CD8-positive, alpha-beta memory T cell (primary cell): ENCODE results near the gene KIRREL1. TPM values are rescaled to one million over a fixed set of nuclear protein-coding genes. Genes with fewer than 3 reads are reported as not detected.

Experiments used
- CTCF ChIA-PET: fragments of 350-600 bp; sonication (Branson Sonifier 250); formaldehyde crosslinking; loops from one replicate; lab custom pipeline; 2021; ENCODE audit warnings: antibody characterized with exemption; lab: Charles Lee
- POLR2A ChIA-PET: fragments of 350-600 bp; sonication (Branson Sonifier 250); formaldehyde crosslinking; loops from one replicate; lab custom pipeline; 2021; ENCODE audit warnings: antibody characterized with exemption; lab: Charles Lee
- DNase-seq, 5 donors: peaks; one replicate each; pipeline versions ENCODE4 v3.0.0 to v3.0.0-alpha.2; 2020 to 2022; ENCODE audit warnings: mixed read lengths in 1 of 5
- H3K27ac ChIP-seq: one replicate; pipeline ENCODE4 v1.7.0; 2013; ENCODE audit warnings: low read depth, mild to moderate bottlenecking, low read length, moderate library complexity
- H3K27me3 ChIP-seq: 2 replicates; pipeline ENCODE4 v1.7.0; 2013; ENCODE audit warnings: low read length, mild to moderate bottlenecking; ENCODE audit not compliant: insufficient read depth, poor library complexity, severe bottlenecking
- H3K36me3 ChIP-seq: 2 replicates; pipeline ENCODE4 v1.7.0; 2013; ENCODE audit warnings: mild to moderate bottlenecking, low read length, moderate library complexity; ENCODE audit not compliant: insufficient read depth
- H3K4me1 ChIP-seq: 2 replicates; pipeline ENCODE4 v1.7.0; 2013; ENCODE audit warnings: mild to moderate bottlenecking, low read length, moderate library complexity; ENCODE audit not compliant: insufficient read depth
- H3K4me3 ChIP-seq: 2 replicates; pipeline ENCODE4 v1.7.0; 2013; ENCODE audit warnings: mild to moderate bottlenecking, low read length
- H3K9me3 ChIP-seq: 2 replicates; pipeline ENCODE4 v1.7.0; 2013; ENCODE audit warnings: mild to moderate bottlenecking, low read length
- H3K27ac Mint-ChIP-seq, 8 donors: one replicate each; pipeline ENCODE4 v1.8.0; 2020 to 2021; ENCODE audit warnings: mixed read lengths in 8 of 8, mild to moderate bottlenecking in 6 of 8, inconsistent platforms in 3 of 8, moderate library complexity in 3 of 8
- H3K27me3 Mint-ChIP-seq, 2 donors: one replicate each; pipeline ENCODE4 v1.8.0; 2020 to 2021; ENCODE audit warnings: mixed read lengths in 2 of 2, mild to moderate bottlenecking in 1 of 2, moderate library complexity in 1 of 2
- H3K36me3 Mint-ChIP-seq, 3 donors: one replicate each; pipeline ENCODE4 v1.8.0; 2020 to 2021; ENCODE audit warnings: mixed read lengths in 3 of 3, inconsistent platforms in 1 of 3, mild to moderate bottlenecking in 1 of 3
- H3K4me1 Mint-ChIP-seq, 3 donors: one replicate each; pipeline ENCODE4 v1.8.0; 2020 to 2021; ENCODE audit warnings: mixed read lengths in 3 of 3, inconsistent platforms in 1 of 3, mild to moderate bottlenecking in 1 of 3
- H3K4me3 Mint-ChIP-seq, 7 donors: one replicate each; pipeline ENCODE4 v1.8.0; 2020 to 2021; ENCODE audit warnings: mixed read lengths in 7 of 7, mild to moderate bottlenecking in 6 of 7, moderate library complexity in 4 of 7, inconsistent platforms in 2 of 7
- H3K9me3 Mint-ChIP-seq, 5 donors: one replicate each; pipeline ENCODE4 v1.8.0; 2020 to 2022; ENCODE audit warnings: mixed read lengths in 5 of 5, mild to moderate bottlenecking in 3 of 5, moderate library complexity in 2 of 5, inconsistent platforms in 1 of 5
- polyA plus RNA-seq: library from polyadenylated mRNA; unstranded; fragments of 300-500 nt; fragmentation: Illumina TruSeq; gene quantifications from one replicate; pipeline ENCODE4 v1.2.3, GENCODE V29; 2021
- total RNA-seq, 2 experiments: library from RNA; stranded (reverse); gene quantifications; one replicate each; pipeline ENCODE4 v1.2.3, GENCODE V29; 2021

KIRREL1 gene
- total and polyA plus RNA-seq, 3 experiments from 2014 or later: 0.04 TPM; not detected in 2

DNA sequence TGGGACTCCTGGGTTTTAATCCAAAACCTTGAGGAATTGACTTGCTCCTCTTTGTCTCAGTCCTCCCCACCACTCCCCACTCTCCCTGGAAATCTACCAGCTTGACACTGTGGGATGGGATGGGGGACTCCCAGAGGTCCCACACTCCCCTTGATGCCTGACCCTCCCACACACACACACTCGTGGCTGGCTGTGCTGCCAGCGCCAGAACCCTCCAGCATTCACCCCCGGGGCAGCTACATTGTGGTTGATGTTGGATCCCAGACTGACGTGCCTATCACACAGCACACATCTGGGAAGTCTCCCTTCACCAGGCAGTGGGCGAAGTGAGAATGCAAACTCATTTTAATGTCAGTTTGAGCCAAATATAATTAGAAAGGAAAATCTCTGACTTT lies 10.0 kb downstream of the KIRREL1 start:
- Mint-ChIP-seq H3K36me3 (no peaks in the 10 kb centered on the region), H3K27me3 (peaks cover 7 to 52% of the 10 kb centered on the region in 2 donors), H3K9me3 (no peaks in the 10 kb centered on the region), H3K4me1 (no peaks in the 10 kb centered on the region), H3K4me3 (no peak overlapping the region), H3K27ac (no peak overlapping the region)
- POLR2A ChIA-PET: no interaction called here
- H3K36me3 ChIP-seq: no peaks in the 10 kb centered on the region
- H3K27me3 ChIP-seq: no peaks in the 10 kb centered on the region
- CTCF ChIA-PET: no interaction called here
- no peak for DNase-seq
- no peaks in the 10 kb centered on the region for H3K4me1 ChIP-seq
- no peak overlapping the region for H3K4me3 ChIP-seq
- H3K9me3 ChIP-seq: no peaks in the 10 kb centered on the region
- H3K27ac ChIP-seq: no peak overlapping the region

DNA sequence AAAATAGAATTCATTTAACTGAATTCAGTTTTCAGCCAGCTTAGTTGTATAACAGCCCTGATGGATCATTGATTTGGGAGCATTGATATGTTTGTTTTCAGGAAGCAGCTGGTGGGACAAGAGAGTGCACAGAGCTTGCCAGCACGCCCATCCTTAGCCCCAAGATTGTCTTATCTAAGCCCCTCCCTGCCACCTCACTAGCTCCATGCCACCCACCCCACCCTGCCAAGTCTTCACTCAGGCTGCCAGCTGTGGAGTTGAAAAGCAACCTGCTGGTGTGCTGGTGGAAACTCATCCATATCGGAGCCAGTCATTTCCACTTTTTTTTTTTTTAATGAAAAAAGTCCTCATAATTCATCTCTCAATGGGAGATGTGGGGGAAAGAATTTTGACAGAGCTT lies 11.8 kb downstream of the KIRREL1 start:
- H3K27me3 Mint-ChIP-seq: peaks cover 5 to 50% of the 10 kb centered on the region in 2 donors
- no peak for DNase-seq
- no peaks in the 10 kb centered on the region for H3K9me3 Mint-ChIP-seq
- CTCF ChIA-PET: interaction anchor here (0.5 kb wide), 1 partner anchor 445 kb away, joined by 3 read pairs; no protein-coding TSS in a partner anchor
- H3K27ac ChIP-seq: no peak overlapping the region
- no peaks in the 10 kb centered on the region for H3K4me1 ChIP-seq
- no peaks in the 10 kb centered on the region for H3K9me3 ChIP-seq
- no peaks in the 10 kb centered on the region for H3K4me1 Mint-ChIP-seq
- no peaks in the 10 kb centered on the region for H3K36me3 ChIP-seq
- POLR2A ChIA-PET: no interaction called here
- no peak overlapping the region for H3K4me3 ChIP-seq
- H3K36me3 Mint-ChIP-seq: no peaks in the 10 kb centered on the region
- H3K4me3 Mint-ChIP-seq: no peak overlapping the region
- H3K27me3 ChIP-seq: no peaks in the 10 kb centered on the region
- no peak overlapping the region for H3K27ac Mint-ChIP-seq

DNA sequence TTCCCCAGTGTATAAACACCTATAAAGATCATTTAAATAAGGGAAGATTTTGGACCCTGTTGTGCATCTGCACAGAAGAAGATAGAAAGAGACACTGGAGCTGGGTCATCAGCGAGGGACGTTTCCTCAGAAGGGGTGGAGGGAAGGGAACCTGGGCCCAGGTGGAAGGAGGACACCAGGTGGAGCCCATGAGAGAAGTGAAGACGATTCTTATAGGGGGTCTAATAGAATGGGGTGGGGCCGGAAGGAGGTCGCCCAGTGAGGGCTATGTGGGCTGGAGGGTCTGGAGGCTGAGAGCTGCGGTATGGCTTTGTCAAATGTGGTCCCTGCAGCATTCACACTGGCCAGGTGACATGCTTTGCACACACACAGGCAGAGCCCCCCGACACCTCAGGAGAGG lies 13.7 kb downstream of the KIRREL1 start:
- ChIA-PET POLR2A (no interaction called here), CTCF (no interaction called here)
- H3K4me1 Mint-ChIP-seq: no peaks in the 10 kb centered on the region
- H3K9me3 Mint-ChIP-seq: no peaks in the 10 kb centered on the region
- Histone ChIP-seq H3K9me3 (no peaks in the 10 kb centered on the region), H3K4me3 (no peak overlapping the region), H3K27me3 (no peaks in the 10 kb centered on the region), H3K36me3 (no peaks in the 10 kb centered on the region), H3K4me1 (no peaks in the 10 kb centered on the region), H3K27ac (no peak overlapping the region)
- no peaks in the 10 kb centered on the region for H3K36me3 Mint-ChIP-seq
- no peak for DNase-seq
- H3K27me3 Mint-ChIP-seq: peaks cover 5 to 47% of the 10 kb centered on the region in 2 donors
- no peak overlapping the region for H3K27ac Mint-ChIP-seq
- H3K4me3 Mint-ChIP-seq: peak overlapping the region in 1 of 7 donors; percentile 24

DNA sequence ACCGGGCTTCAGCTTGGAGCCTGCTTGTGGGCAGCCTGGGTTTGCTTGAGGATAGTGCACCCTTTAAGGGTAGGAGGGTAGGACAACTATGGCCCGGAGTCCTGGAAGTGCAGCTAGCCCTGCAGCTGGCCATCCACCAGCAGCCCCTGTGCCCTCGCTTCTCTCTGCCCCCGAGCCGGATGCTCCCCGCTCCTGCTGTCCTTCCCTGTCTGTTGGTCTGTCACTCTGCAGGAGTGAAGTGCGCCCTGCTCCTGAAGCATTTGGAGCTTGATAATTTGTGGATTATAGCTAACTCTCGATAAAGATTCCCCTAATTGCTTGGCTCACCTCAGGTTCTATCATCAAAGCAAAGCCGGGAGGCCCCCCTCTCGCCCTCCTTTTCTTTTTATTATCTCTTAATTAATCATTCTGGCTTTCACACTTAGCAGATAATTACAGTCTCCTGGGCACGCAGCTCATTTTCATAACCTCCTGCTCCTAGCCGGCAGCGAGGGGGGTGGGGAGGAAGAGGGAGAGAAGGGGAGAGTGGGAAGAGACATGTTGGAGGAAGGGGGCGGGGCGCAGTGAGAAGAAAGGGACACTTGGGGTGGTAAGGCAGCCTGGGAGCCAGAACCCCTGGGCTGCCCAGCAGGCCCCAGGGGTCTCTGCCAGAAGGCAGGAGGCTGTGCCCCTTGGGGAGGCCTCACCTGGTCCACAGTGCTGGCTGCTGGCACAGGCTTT lies 14.4 kb downstream of the KIRREL1 start:
- H3K27me3 Mint-ChIP-seq: peaks cover 5 to 44% of the 10 kb centered on the region in 2 donors

DNA sequence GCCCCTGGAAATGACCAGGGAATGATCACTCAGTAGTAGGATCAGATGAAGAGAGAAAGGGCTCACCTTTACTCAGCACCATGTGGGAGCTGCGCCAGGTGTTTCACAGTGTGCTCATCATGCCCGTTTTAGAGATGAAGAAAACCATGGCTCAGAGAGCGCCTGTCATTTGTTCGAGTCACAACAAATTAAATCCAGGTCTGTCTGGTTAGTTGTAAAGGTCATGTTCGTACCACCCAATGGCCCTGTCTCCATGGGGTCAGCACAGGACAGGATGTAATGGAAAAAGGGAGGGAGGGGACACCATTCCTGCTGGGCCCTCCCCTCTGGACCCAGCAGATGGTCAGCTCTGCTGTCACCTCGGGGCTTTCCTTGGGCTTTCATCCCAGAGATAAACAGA lies 15.2 kb downstream of the KIRREL1 start:
- Mint-ChIP-seq H3K4me1 (no peaks in the 10 kb centered on the region), H3K27me3 (peaks cover 2 to 51% of the 10 kb centered on the region in 2 donors), H3K27ac (no peak overlapping the region), H3K9me3 (no peaks in the 10 kb centered on the region), H3K36me3 (no peaks in the 10 kb centered on the region), H3K4me3 (no peak overlapping the region)
- no peak overlapping the region for H3K4me3 ChIP-seq
- POLR2A ChIA-PET: no interaction called here
- H3K4me1 ChIP-seq: no peaks in the 10 kb centered on the region
- no peak overlapping the region for H3K27ac ChIP-seq
- H3K36me3 ChIP-seq: no peaks in the 10 kb centered on the region
- H3K9me3 ChIP-seq: no peaks in the 10 kb centered on the region
- no peaks in the 10 kb centered on the region for H3K27me3 ChIP-seq
- CTCF ChIA-PET: no interaction called here
- no peak for DNase-seq

More for the DNA sequence above, 14.4 kb downstream of the KIRREL1 start:
- H3K36me3 ChIP-seq: no peaks in the 10 kb centered on the region
- no peaks in the 10 kb centered on the region for H3K27me3 ChIP-seq
- Mint-ChIP-seq H3K4me1 (no peaks in the 10 kb centered on the region), H3K36me3 (no peaks in the 10 kb centered on the region), H3K9me3 (no peaks in the 10 kb centered on the region), H3K4me3 (no peak overlapping the region), H3K27ac (no peak overlapping the region)
- CTCF ChIA-PET: no interaction called here
- no peak overlapping the region for H3K27ac ChIP-seq
- POLR2A ChIA-PET: no interaction called here
- H3K4me1 ChIP-seq: no peaks in the 10 kb centered on the region
- H3K4me3 ChIP-seq: no peak overlapping the region
- no peaks in the 10 kb centered on the region for H3K9me3 ChIP-seq
- no peak for DNase-seq

DNA sequence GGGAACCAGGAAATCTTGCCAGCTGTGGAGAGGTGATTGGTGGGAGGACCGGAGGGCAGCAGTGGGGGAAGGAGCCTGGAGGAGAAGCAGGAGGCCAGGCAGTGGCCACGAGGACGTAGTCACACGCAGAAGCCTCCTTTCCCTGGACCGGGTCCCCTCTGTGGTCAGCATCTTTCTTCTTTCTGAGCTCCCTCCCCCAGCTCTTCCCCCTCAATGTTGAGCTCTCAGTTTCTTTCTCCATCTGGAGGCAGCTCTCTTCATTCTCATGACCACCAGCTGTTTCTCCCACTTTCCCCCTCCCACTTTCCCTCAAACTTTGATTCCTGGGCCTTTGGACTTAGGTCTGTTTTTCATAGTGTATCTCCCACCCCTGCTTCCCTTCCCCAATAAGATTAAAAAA lies 18.3 kb downstream of the KIRREL1 start:
- ChIA-PET POLR2A (interaction anchor here (0.5 kb wide), 1 partner anchor 20 kb away, joined by 6 read pairs; no protein-coding TSS in a partner anchor), CTCF (interaction anchor here (0.8 kb wide), 1 partner anchor 20 kb away, joined by 3 read pairs; no protein-coding TSS in a partner anchor)
- H3K36me3 ChIP-seq: no peaks in the 10 kb centered on the region
- no peak overlapping the region for H3K27ac ChIP-seq
- Mint-ChIP-seq H3K36me3 (no peaks in the 10 kb centered on the region), H3K9me3 (no peaks in the 10 kb centered on the region), H3K27me3 (peaks cover 11 to 52% of the 10 kb centered on the region in 2 donors), H3K27ac (no peak overlapping the region), H3K4me3 (no peak overlapping the region), H3K4me1 (no peaks in the 10 kb centered on the region)
- H3K4me1 ChIP-seq: no peaks in the 10 kb centered on the region
- no peaks in the 10 kb centered on the region for H3K9me3 ChIP-seq
- no peak overlapping the region for H3K4me3 ChIP-seq
- H3K27me3 ChIP-seq: no peaks in the 10 kb centered on the region
- DNase-seq: no peak

DNA sequence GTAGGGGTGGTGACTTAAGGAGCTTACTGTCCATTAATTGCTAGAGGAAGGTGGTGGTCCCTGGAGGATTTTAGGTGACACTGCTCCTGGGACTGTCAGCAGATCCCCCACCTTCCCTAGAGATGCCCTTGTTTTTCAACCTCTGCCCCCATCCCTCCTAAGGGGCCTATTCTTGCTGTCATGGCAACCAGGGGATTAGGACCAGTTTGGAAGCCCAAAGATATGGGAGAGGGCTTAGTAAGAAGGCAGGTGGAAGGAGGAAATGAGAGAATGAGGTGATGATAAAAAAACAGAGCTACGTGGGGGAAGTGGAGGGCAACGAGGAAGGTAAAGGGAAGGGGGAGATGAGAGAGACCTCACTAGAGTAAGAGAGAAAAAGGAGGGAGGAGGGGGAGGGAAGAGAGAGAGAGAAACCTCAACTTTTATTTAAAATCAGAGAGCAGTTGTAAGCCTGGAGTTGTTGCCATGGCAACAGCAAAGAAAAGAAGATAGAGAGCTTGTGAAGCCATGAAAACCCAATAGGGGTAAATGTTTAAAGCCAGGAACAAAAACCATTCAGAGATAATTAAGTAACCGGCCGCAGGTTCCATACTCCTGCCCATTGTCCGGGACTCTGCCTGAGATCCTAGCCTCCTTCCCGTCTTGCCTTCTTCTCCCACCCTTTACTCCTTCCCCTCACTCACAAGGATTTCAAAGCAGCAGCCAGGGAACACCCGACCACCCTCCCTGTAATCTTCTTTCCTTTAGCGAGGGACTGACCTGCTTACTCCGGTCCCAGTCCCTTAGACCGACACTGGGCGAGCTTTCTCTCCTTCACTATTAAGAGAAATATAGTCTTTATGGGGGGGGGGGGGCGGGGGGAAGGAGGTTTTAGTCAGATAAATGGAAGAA lies 20.6 kb downstream of the KIRREL1 start:
- H3K36me3 ChIP-seq: no peaks in the 10 kb centered on the region
- Mint-ChIP-seq H3K36me3 (no peaks in the 10 kb centered on the region), H3K9me3 (peaks cover 0 to 1% (median 0%) of the 10 kb centered on the region in 5 donors), H3K27ac (no peak overlapping the region), H3K4me1 (no peaks in the 10 kb centered on the region), H3K27me3 (peaks cover 9 to 50% of the 10 kb centered on the region in 2 donors), H3K4me3 (no peak overlapping the region)
- ChIA-PET CTCF (no interaction called here), POLR2A (no interaction called here)
- H3K27ac ChIP-seq: no peak overlapping the region
- H3K4me1 ChIP-seq: no peaks in the 10 kb centered on the region
- no peak for DNase-seq
- no peaks in the 10 kb centered on the region for H3K9me3 ChIP-seq
- no peaks in the 10 kb centered on the region for H3K27me3 ChIP-seq
- H3K4me3 ChIP-seq: no peak overlapping the region

DNA sequence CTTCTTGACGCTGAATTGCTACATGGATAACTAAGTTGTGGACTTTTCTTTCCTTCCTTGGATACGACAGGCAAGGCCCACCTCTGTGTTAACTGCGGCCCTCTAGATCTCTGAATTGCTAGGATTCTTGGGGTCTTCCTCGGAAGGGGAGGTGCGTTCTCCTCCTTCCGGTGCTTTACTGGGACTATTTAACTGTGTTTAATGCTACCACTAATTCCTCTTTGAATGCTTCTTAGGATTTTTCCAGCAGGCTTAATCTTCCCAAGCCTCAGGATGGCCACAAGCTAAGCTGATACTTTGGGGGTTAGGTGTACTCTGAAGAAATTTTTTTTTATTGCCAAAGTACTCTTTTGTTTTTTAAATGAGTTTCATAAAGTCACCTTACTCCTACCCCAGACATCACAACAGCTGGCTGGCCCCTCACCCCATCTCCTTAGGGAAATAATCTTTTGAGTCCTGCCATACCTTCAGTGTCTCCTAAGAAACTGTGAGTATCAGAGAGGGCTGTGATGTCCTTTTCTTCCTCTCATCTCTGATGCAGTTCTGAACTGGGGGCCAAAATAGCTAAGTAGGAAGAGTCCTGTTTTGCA lies 21.4 kb downstream of the KIRREL1 start:
- H3K36me3 Mint-ChIP-seq: no peaks in the 10 kb centered on the region
- H3K4me1 Mint-ChIP-seq: no peaks in the 10 kb centered on the region
- no peak for DNase-seq
- Histone ChIP-seq H3K4me1 (no peaks in the 10 kb centered on the region), H3K36me3 (no peaks in the 10 kb centered on the region), H3K9me3 (no peaks in the 10 kb centered on the region), H3K27ac (no peak overlapping the region), H3K4me3 (no peak overlapping the region), H3K27me3 (no peaks in the 10 kb centered on the region)
- peaks cover 0 to 2% (median 0%) of the 10 kb centered on the region in 5 donors for H3K9me3 Mint-ChIP-seq
- no peak overlapping the region for H3K27ac Mint-ChIP-seq
- POLR2A ChIA-PET: no interaction called here
- H3K27me3 Mint-ChIP-seq: peaks cover 12 to 43% of the 10 kb centered on the region in 2 donors
- CTCF ChIA-PET: no interaction called here
- H3K4me3 Mint-ChIP-seq: no peak overlapping the region
